ENCODE results near the gene ADAMTSL3. TPM values are rescaled to one million over a fixed set of nuclear protein-coding genes. Genes with fewer than 3 reads are reported as not detected.

The ADAMTSL3 gene
- total and polyA plus RNA-seq, 2 experiments from 2014 or later = 0.61 to 0.87 TPM

GRCh38 chr15:83739629-83740028 is 85.7 kb downstream of the ADAMTSL3 start:
- ATAC-seq (no peak), DNase-seq (ENCODE audit: low spot score) (no peak)
- Mint-ChIP-seq H3K27me3 (ENCODE audit: insufficient read depth, low read depth, poor library complexity) (peaks cover 1% of the 10 kb centered on the region), H3K4me3 (no peak overlapping the region), H3K36me3 (ENCODE audit: low read depth) (no peaks in the 10 kb centered on the region), H3K4me1 (no peaks in the 10 kb centered on the region; the same call in 2 of the 3 replicates), H3K9me3 (no peaks in the 10 kb centered on the region; the same call in 2 of the 3 replicates), H3K27ac (no peak overlapping the region)
- Histone ChIP-seq H3K4me2 (no peak overlapping the region), H3K36me3 (ENCODE audit: insufficient read depth) (no peaks in the 10 kb centered on the region), H3K9me2 (ENCODE audit: insufficient read depth) (no peaks in the 10 kb centered on the region; the same call in 1 of the 2 replicates), H3K79me2 (replicated peaks; ENCODE audit: insufficient read depth) (no peaks in the 10 kb centered on the region), H3K27me3 (ENCODE audit: insufficient read depth) (no peaks in the 10 kb centered on the region), H3K27ac (ENCODE audit: low read depth) (no peak overlapping the region), H3K4me1 (ENCODE audit: insufficient read depth) (no peaks in the 10 kb centered on the region), H3F3A (replicated peaks; ENCODE audit: low read depth) (no peaks in the 10 kb centered on the region), H3K4me3 (no peak overlapping the region), H4K20me1 (replicated peaks; ENCODE audit: insufficient read depth) (no peaks in the 10 kb centered on the region; the same call in 1 of the 2 replicates), H2AFZ (no peak overlapping the region)
- TF ChIP-seq REST (IDR thresholded peaks at IDR 0.05; ENCODE audit: unreplicated experiment) (no peak), CREB1 (CRISPR knock-in tag; IDR thresholded peaks at IDR 0.05; ENCODE audit: low read depth) (no peak), CTCF (conservative IDR thresholded peaks at IDR 0.05; ENCODE audit: low read depth in 2 of 2) (no peak), EZH2 (IDR thresholded peaks at IDR 0.05; ENCODE audit: low read depth, unreplicated experiment) (no peak), STAT1 (IDR thresholded peaks at IDR 0.05; ENCODE audit: unreplicated experiment) (no peak), ETS1 (IDR thresholded peaks at IDR 0.05) (no peak), ZNF331 (CRISPR knock-in tag; IDR thresholded peaks at IDR 0.05; ENCODE audit: low read depth) (no peak), JUNB (IDR thresholded peaks at IDR 0.05; ENCODE audit: unreplicated experiment) (no peak), ZNF462 (CRISPR knock-in tag; IDR thresholded peaks at IDR 0.05) (no peak), POLR2AphosphoS5 (IDR thresholded peaks at IDR 0.05; ENCODE audit: low read depth) (no peak), EZH2phosphoT487 (IDR thresholded peaks at IDR 0.05; ENCODE audit: unreplicated experiment) (no peak)
